GM23338 (cell line): ENCODE data around the gene EEA1. TPM values are rescaled to one million over a fixed set of nuclear protein-coding genes. Genes with fewer than 3 reads are reported as not detected.

Source experiments
- ATAC-seq: fragments of 200-7000 bp; cut with Tn5 transposase; 3 replicates; pipeline ENCODE4 v1.9.1; 2020
- DNase-seq: peaks from one replicate; pipeline ENCODE4 v3.0.0-alpha.2; 2015; ENCODE audit warnings: low spot score
- H2AFZ ChIP-seq: fragments of 200-600 bp; sonication (generic); 2 replicates; pipeline ENCODE4 v1.8.0; 2016; ENCODE audit warnings: antibody characterized with exemption, mild to moderate bottlenecking, moderate library complexity
- H3F3A ChIP-seq: fragments of 200-600 bp; sonication (generic); replicated peaks from 2 replicates; pipeline ENCODE4 v1.8.0; 2017; ENCODE audit warnings: antibody characterized with exemption, mixed run types, low read depth
- H3K27ac ChIP-seq: fragments of 200-600 bp; sonication (generic); 2 replicates; pipeline ENCODE4 v1.6.1; 2016; ENCODE audit warnings: low read depth
- H3K27me3 ChIP-seq: fragments of 200-600 bp; sonication (generic); 2 replicates; pipeline ENCODE4 v1.8.0; 2016; ENCODE audit warnings: mild to moderate bottlenecking, mixed run types, moderate library complexity; ENCODE audit not compliant: insufficient read depth
- H3K36me3 ChIP-seq: fragments of 200-600 bp; sonication (generic); 2 replicates; pipeline ENCODE4 v1.8.0; 2016; ENCODE audit warnings: mild to moderate bottlenecking; ENCODE audit not compliant: insufficient read depth
- H3K4me1 ChIP-seq: fragments of 200-600 bp; sonication (generic); 2 replicates; pipeline ENCODE4 v1.8.0; 2016; ENCODE audit warnings: mild to moderate bottlenecking, moderate library complexity; ENCODE audit not compliant: insufficient read depth
- H3K4me2 ChIP-seq: fragments of 200-600 bp; sonication (generic); 2 replicates; pipeline ENCODE4 v1.7.1; 2017; ENCODE audit warnings: mixed run types
- H3K4me3 ChIP-seq: fragments of 200-600 bp; sonication (generic); 2 replicates; pipeline ENCODE4 v1.6.1; 2016; ENCODE audit warnings: mixed run types
- H3K79me2 ChIP-seq: fragments of 200-600 bp; sonication (generic); replicated peaks from 2 replicates; pipeline ENCODE4 v1.8.0; 2017; ENCODE audit warnings: mild to moderate bottlenecking; ENCODE audit not compliant: insufficient read depth
- H3K9me2 ChIP-seq: fragments of 200-600 bp; sonication (generic); 2 replicates; pipeline ENCODE4 v1.8.0; 2017; ENCODE audit not compliant: insufficient read depth
- H4K20me1 ChIP-seq: fragments of 200-600 bp; sonication (generic); replicated peaks from 2 replicates; pipeline ENCODE4 v1.8.0; 2017; ENCODE audit warnings: mild to moderate bottlenecking; ENCODE audit not compliant: insufficient read depth
- H3K27ac Mint-ChIP-seq: 2 replicates; pipeline ENCODE4 v1.8.0; 2020; ENCODE audit warnings: inconsistent platforms, mild to moderate bottlenecking, moderate library complexity, mixed read lengths
- H3K27me3 Mint-ChIP-seq: 3 replicates; pipeline ENCODE4 v1.8.0; 2022; ENCODE audit warnings: low read depth, mild to moderate bottlenecking, moderate library complexity, mixed read lengths, inconsistent platforms; ENCODE audit not compliant: insufficient read depth, poor library complexity
- H3K36me3 Mint-ChIP-seq: 3 replicates; pipeline ENCODE4 v1.8.0; 2021; ENCODE audit warnings: low read depth, mild to moderate bottlenecking, inconsistent platforms, moderate library complexity, mixed read lengths
- H3K4me1 Mint-ChIP-seq: 3 replicates; pipeline ENCODE4 v1.8.0; 2020; ENCODE audit warnings: mild to moderate bottlenecking, inconsistent platforms, mixed read lengths
- H3K4me3 Mint-ChIP-seq: 3 replicates; pipeline ENCODE4 v1.8.0; 2021; ENCODE audit warnings: moderate library complexity, mild to moderate bottlenecking, inconsistent platforms, mixed read lengths
- H3K9me3 Mint-ChIP-seq: 3 replicates; pipeline ENCODE4 v1.8.0; 2020; ENCODE audit warnings: moderate library complexity, mild to moderate bottlenecking, inconsistent platforms, mixed read lengths
- CREB1 ChIP-seq: fragments of 250-450 bp; sonication (Bioruptor Pico); IDR thresholded peaks from 2 replicates; pipeline ENCODE4 v1.5.0; 2020; ENCODE audit warnings: low read depth, mild to moderate bottlenecking, moderate library complexity
- EZH2 ChIP-seq: fragments of 200-600 bp; sonication (generic); IDR thresholded peaks from one replicate; pipeline ENCODE4 v1.8.0; 2017; ENCODE audit warnings: antibody characterized with exemption, mild to moderate bottlenecking, low read depth; ENCODE audit not compliant: unreplicated experiment
- EZH2phosphoT487 ChIP-seq: fragments of 200-600 bp; sonication (generic); IDR thresholded peaks from one replicate; pipeline ENCODE4 v1.8.1; 2018; ENCODE audit warnings: antibody characterized with exemption; ENCODE audit not compliant: unreplicated experiment
- JUNB ChIP-seq: IDR thresholded peaks from one replicate; pipeline ENCODE4 v1.6.1; 2016; ENCODE audit warnings: antibody characterized with exemption; ENCODE audit not compliant: unreplicated experiment
- NANOG ChIP-seq: IDR thresholded peaks from 2 replicates; pipeline ENCODE4 v1.6.1; 2016; ENCODE audit warnings: antibody characterized with exemption, borderline replicate concordance
- POLR2AphosphoS5 ChIP-seq: IDR thresholded peaks from 2 replicates; pipeline ENCODE4 v1.6.1; 2016; ENCODE audit warnings: antibody characterized with exemption, low read depth
- STAT1 ChIP-seq: IDR thresholded peaks from one replicate; pipeline ENCODE4 v1.6.1; 2016; ENCODE audit warnings: antibody characterized with exemption; ENCODE audit not compliant: unreplicated experiment
- ZNF114 ChIP-seq: fragments of 250-450 bp; sonication (Bioruptor Pico); IDR thresholded peaks from 2 replicates; pipeline ENCODE4 v1.5.0; 2020; ENCODE audit warnings: mild to moderate bottlenecking, moderate library complexity
- ZNF331 ChIP-seq: fragments of 250-450 bp; sonication (Bioruptor Pico); IDR thresholded peaks from 2 replicates; pipeline ENCODE4 v1.5.0; 2020; ENCODE audit warnings: low read depth, mild to moderate bottlenecking, moderate library complexity
- polyA plus RNA-seq: library from polyadenylated mRNA; unstranded; fragments of >200 nt; fragmentation: Nextera tagmentation; extraction: Ambion mirVana; gene quantifications from 2 replicates; pipeline ENCODE4 v1.2.1, GENCODE V29; 2016
- total RNA-seq: library from RNA; depleted of rRNA; stranded (reverse); fragments of >200 nt; shearing (Covaris generic); gene quantifications from 2 replicates; pipeline ENCODE4 v1.2.3, GENCODE V29; 2014
- TF ChIP-seq, protein P1 (sequence below), 2 experiments: fragments of 200-600 bp in 1 of 2; sonication (generic) in 1 of 2; conservative IDR thresholded peaks; 2 replicates each; pipeline versions ENCODE4 v1.5.1 to v1.6.1; 2016 to 2017; ENCODE audit warnings: antibody characterized with exemption in 2 of 2, low read depth in 2 of 2, mild to moderate bottlenecking in 2 of 2, moderate library complexity in 1 of 2

EEA1 gene
- total and polyA plus RNA-seq, 2 experiments from 2014 or later = 10.0 to 41.1 TPM

DNA sequence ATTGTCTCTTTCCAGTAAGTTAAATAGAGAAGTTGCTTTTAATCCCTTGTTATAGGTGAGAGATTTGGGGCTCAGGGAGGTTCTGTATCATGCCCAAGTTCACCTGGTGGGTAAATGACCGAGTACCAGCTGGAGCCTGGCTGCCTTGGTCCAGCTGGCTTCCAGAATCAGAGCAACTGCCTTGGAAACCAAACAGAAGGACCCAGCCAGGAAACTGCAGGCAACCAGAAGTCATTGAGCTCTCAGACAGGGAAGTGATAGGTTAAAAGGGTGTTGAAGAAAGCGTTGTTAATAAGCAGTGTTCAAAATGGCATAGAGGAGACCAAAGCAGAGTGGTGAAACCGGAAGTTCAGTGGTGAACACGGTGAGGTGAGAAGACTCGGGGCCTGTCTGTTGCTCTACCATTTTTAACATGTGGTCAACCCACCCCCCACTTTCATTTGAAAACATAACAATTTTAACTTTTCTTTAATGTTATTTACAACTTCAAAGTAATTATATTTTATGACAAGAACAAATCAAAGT, 171.4 kb downstream of the EEA1 start:
- Mint-ChIP-seq H3K27me3 (peaks cover 4% of the 10 kb centered on the region), H3K36me3 (no peaks in the 10 kb centered on the region), H3K4me1 (peaks cover 9% of the 10 kb centered on the region), H3K4me3 (no peak overlapping the region), H3K9me3 (no peaks in the 10 kb centered on the region; the same call in 2 of the 3 replicates), H3K27ac (no peak overlapping the region)
- H3K4me3 ChIP-seq = no peak overlapping the region
- peaks cover 16% of the 10 kb centered on the region; the same call in 1 of the 2 replicates for H3K9me2 ChIP-seq
- H3K27me3 ChIP-seq = no peaks in the 10 kb centered on the region
- ATAC-seq (no peak), DNase-seq (no peak)
- no peaks in the 10 kb centered on the region for H4K20me1 ChIP-seq
- no peak overlapping the region for H3K4me2 ChIP-seq
- no peak overlapping the region for H3K27ac ChIP-seq
- TF ChIP-seq POLR2AphosphoS5 = no peak
- TF ChIP-seq STAT1 = no peak
- TF ChIP-seq JUNB = no peak
- TF ChIP-seq CREB1 (CRISPR knock-in tag) = no peak
- TF ChIP-seq EZH2phosphoT487 = no peak
- no peak for TF ChIP-seq ZNF114 (CRISPR knock-in tag)
- TF ChIP-seq, protein P1, sequence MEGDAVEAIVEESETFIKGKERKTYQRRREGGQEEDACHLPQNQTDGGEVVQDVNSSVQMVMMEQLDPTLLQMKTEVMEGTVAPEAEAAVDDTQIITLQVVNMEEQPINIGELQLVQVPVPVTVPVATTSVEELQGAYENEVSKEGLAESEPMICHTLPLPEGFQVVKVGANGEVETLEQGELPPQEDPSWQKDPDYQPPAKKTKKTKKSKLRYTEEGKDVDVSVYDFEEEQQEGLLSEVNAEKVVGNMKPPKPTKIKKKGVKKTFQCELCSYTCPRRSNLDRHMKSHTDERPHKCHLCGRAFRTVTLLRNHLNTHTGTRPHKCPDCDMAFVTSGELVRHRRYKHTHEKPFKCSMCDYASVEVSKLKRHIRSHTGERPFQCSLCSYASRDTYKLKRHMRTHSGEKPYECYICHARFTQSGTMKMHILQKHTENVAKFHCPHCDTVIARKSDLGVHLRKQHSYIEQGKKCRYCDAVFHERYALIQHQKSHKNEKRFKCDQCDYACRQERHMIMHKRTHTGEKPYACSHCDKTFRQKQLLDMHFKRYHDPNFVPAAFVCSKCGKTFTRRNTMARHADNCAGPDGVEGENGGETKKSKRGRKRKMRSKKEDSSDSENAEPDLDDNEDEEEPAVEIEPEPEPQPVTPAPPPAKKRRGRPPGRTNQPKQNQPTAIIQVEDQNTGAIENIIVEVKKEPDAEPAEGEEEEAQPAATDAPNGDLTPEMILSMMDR (conservative IDR thresholded peaks at IDR 0.05; ENCODE audit: low read depth in 2 of 2) = no peak
- TF ChIP-seq ZNF331 = no peak
- TF ChIP-seq EZH2 = no peak
- H3K79me2 ChIP-seq = no peaks in the 10 kb centered on the region
- H3K36me3 ChIP-seq = no peaks in the 10 kb centered on the region
- H2AFZ ChIP-seq = no peak overlapping the region
- H3K4me1 ChIP-seq = peaks cover 5% of the 10 kb centered on the region; the same call in 1 of the 2 replicates
- no peaks in the 10 kb centered on the region for H3F3A ChIP-seq

GRCh38 chr12:92756898-92757596, 172.0 kb downstream of the EEA1 start:
- Mint-ChIP-seq H3K4me1 (peaks cover 9% of the 10 kb centered on the region), H3K4me3 (no peak overlapping the region), H3K9me3 (no peaks in the 10 kb centered on the region; the same call in 2 of the 3 replicates), H3K27me3 (peaks cover 5% of the 10 kb centered on the region), H3K36me3 (no peaks in the 10 kb centered on the region), H3K27ac (no peak overlapping the region)
- Histone ChIP-seq H3F3A (no peaks in the 10 kb centered on the region), H3K36me3 (no peaks in the 10 kb centered on the region), H3K27me3 (no peaks in the 10 kb centered on the region), H3K4me3 (no peak overlapping the region), H2AFZ (no peak overlapping the region), H3K9me2 (peaks cover 16% of the 10 kb centered on the region; the same call in 1 of the 2 replicates), H3K4me2 (no peak overlapping the region), H3K4me1 (peaks cover 5% of the 10 kb centered on the region; the same call in 1 of the 2 replicates), H4K20me1 (no peaks in the 10 kb centered on the region), H3K27ac (no peak overlapping the region), H3K79me2 (no peaks in the 10 kb centered on the region)
- DNase-seq (no peak), ATAC-seq (no peak)
- TF ChIP-seq ZNF331 (no peak), ZNF114 (CRISPR knock-in tag) (no peak), JUNB (no peak), STAT1 (no peak), EZH2phosphoT487 (no peak), NANOG (no peak), EZH2 (no peak), CREB1 (CRISPR knock-in tag) (no peak)
